GM23338 (cell line): ENCODE results near the gene DEFB126. TPM values are rescaled to one million over a fixed set of nuclear protein-coding genes. Genes with fewer than 3 reads are reported as not detected.

Source experiments
- ATAC-seq: fragments of 200-7000 bp; cut with Tn5 transposase; 3 replicates; pipeline ENCODE4 v1.9.1; 2020
- DNase-seq: peaks from one replicate; pipeline ENCODE4 v3.0.0-alpha.2; 2015; ENCODE audit warnings: low spot score
- H2AFZ ChIP-seq: fragments of 200-600 bp; sonication (generic); 2 replicates; pipeline ENCODE4 v1.8.0; 2016; ENCODE audit warnings: antibody characterized with exemption, mild to moderate bottlenecking, moderate library complexity
- H3F3A ChIP-seq: fragments of 200-600 bp; sonication (generic); replicated peaks from 2 replicates; pipeline ENCODE4 v1.8.0; 2017; ENCODE audit warnings: antibody characterized with exemption, mixed run types, low read depth
- H3K27ac ChIP-seq: fragments of 200-600 bp; sonication (generic); 2 replicates; pipeline ENCODE4 v1.6.1; 2016; ENCODE audit warnings: low read depth
- H3K27me3 ChIP-seq: fragments of 200-600 bp; sonication (generic); 2 replicates; pipeline ENCODE4 v1.8.0; 2016; ENCODE audit warnings: mild to moderate bottlenecking, mixed run types, moderate library complexity; ENCODE audit not compliant: insufficient read depth
- H3K36me3 ChIP-seq: fragments of 200-600 bp; sonication (generic); 2 replicates; pipeline ENCODE4 v1.8.0; 2016; ENCODE audit warnings: mild to moderate bottlenecking; ENCODE audit not compliant: insufficient read depth
- H3K4me1 ChIP-seq: fragments of 200-600 bp; sonication (generic); 2 replicates; pipeline ENCODE4 v1.8.0; 2016; ENCODE audit warnings: mild to moderate bottlenecking, moderate library complexity; ENCODE audit not compliant: insufficient read depth
- H3K4me2 ChIP-seq: fragments of 200-600 bp; sonication (generic); 2 replicates; pipeline ENCODE4 v1.7.1; 2017; ENCODE audit warnings: mixed run types
- H3K4me3 ChIP-seq: fragments of 200-600 bp; sonication (generic); 2 replicates; pipeline ENCODE4 v1.6.1; 2016; ENCODE audit warnings: mixed run types
- H3K79me2 ChIP-seq: fragments of 200-600 bp; sonication (generic); replicated peaks from 2 replicates; pipeline ENCODE4 v1.8.0; 2017; ENCODE audit warnings: mild to moderate bottlenecking; ENCODE audit not compliant: insufficient read depth
- H3K9me2 ChIP-seq: fragments of 200-600 bp; sonication (generic); 2 replicates; pipeline ENCODE4 v1.8.0; 2017; ENCODE audit not compliant: insufficient read depth
- H4K20me1 ChIP-seq: fragments of 200-600 bp; sonication (generic); replicated peaks from 2 replicates; pipeline ENCODE4 v1.8.0; 2017; ENCODE audit warnings: mild to moderate bottlenecking; ENCODE audit not compliant: insufficient read depth
- H3K27ac Mint-ChIP-seq: 2 replicates; pipeline ENCODE4 v1.8.0; 2020; ENCODE audit warnings: inconsistent platforms, mild to moderate bottlenecking, moderate library complexity, mixed read lengths
- H3K27me3 Mint-ChIP-seq: 3 replicates; pipeline ENCODE4 v1.8.0; 2022; ENCODE audit warnings: low read depth, mild to moderate bottlenecking, moderate library complexity, mixed read lengths, inconsistent platforms; ENCODE audit not compliant: insufficient read depth, poor library complexity
- H3K36me3 Mint-ChIP-seq: 3 replicates; pipeline ENCODE4 v1.8.0; 2021; ENCODE audit warnings: low read depth, mild to moderate bottlenecking, inconsistent platforms, moderate library complexity, mixed read lengths
- H3K4me1 Mint-ChIP-seq: 3 replicates; pipeline ENCODE4 v1.8.0; 2020; ENCODE audit warnings: mild to moderate bottlenecking, inconsistent platforms, mixed read lengths
- H3K4me3 Mint-ChIP-seq: 3 replicates; pipeline ENCODE4 v1.8.0; 2021; ENCODE audit warnings: moderate library complexity, mild to moderate bottlenecking, inconsistent platforms, mixed read lengths
- H3K9me3 Mint-ChIP-seq: 3 replicates; pipeline ENCODE4 v1.8.0; 2020; ENCODE audit warnings: moderate library complexity, mild to moderate bottlenecking, inconsistent platforms, mixed read lengths
- CREB1 ChIP-seq: fragments of 250-450 bp; sonication (Bioruptor Pico); IDR thresholded peaks from 2 replicates; pipeline ENCODE4 v1.5.0; 2020; ENCODE audit warnings: low read depth, mild to moderate bottlenecking, moderate library complexity
- CTCF ChIP-seq, 2 experiments: fragments of 200-600 bp in 1 of 2; sonication (generic) in 1 of 2; conservative IDR thresholded peaks; 2 replicates each; pipeline versions ENCODE4 v1.5.1 to v1.6.1; 2016 to 2017; ENCODE audit warnings: antibody characterized with exemption in 2 of 2, low read depth in 2 of 2, mild to moderate bottlenecking in 2 of 2, moderate library complexity in 1 of 2
- ETS1 ChIP-seq: IDR thresholded peaks from 2 replicates; pipeline ENCODE4 v1.6.1; 2016; ENCODE audit warnings: antibody characterized with exemption
- EZH2 ChIP-seq: fragments of 200-600 bp; sonication (generic); IDR thresholded peaks from one replicate; pipeline ENCODE4 v1.8.0; 2017; ENCODE audit warnings: antibody characterized with exemption, mild to moderate bottlenecking, low read depth; ENCODE audit not compliant: unreplicated experiment
- EZH2phosphoT487 ChIP-seq: fragments of 200-600 bp; sonication (generic); IDR thresholded peaks from one replicate; pipeline ENCODE4 v1.8.1; 2018; ENCODE audit warnings: antibody characterized with exemption; ENCODE audit not compliant: unreplicated experiment
- JUNB ChIP-seq: IDR thresholded peaks from one replicate; pipeline ENCODE4 v1.6.1; 2016; ENCODE audit warnings: antibody characterized with exemption; ENCODE audit not compliant: unreplicated experiment
- NANOG ChIP-seq: IDR thresholded peaks from 2 replicates; pipeline ENCODE4 v1.6.1; 2016; ENCODE audit warnings: antibody characterized with exemption, borderline replicate concordance
- POLR2AphosphoS5 ChIP-seq: IDR thresholded peaks from 2 replicates; pipeline ENCODE4 v1.6.1; 2016; ENCODE audit warnings: antibody characterized with exemption, low read depth
- REST ChIP-seq: IDR thresholded peaks from one replicate; pipeline ENCODE4 v1.6.1; 2018; ENCODE audit warnings: antibody characterized with exemption; ENCODE audit not compliant: unreplicated experiment
- STAT1 ChIP-seq: IDR thresholded peaks from one replicate; pipeline ENCODE4 v1.6.1; 2016; ENCODE audit warnings: antibody characterized with exemption; ENCODE audit not compliant: unreplicated experiment
- ZNF114 ChIP-seq: fragments of 250-450 bp; sonication (Bioruptor Pico); IDR thresholded peaks from 2 replicates; pipeline ENCODE4 v1.5.0; 2020; ENCODE audit warnings: mild to moderate bottlenecking, moderate library complexity
- ZNF331 ChIP-seq: fragments of 250-450 bp; sonication (Bioruptor Pico); IDR thresholded peaks from 2 replicates; pipeline ENCODE4 v1.5.0; 2020; ENCODE audit warnings: low read depth, mild to moderate bottlenecking, moderate library complexity
- ZNF462 ChIP-seq: fragments of 250-450 bp; sonication (Bioruptor Pico); IDR thresholded peaks from 2 replicates; pipeline ENCODE4 v1.5.0; 2020; ENCODE audit warnings: mild to moderate bottlenecking, moderate library complexity
- polyA plus RNA-seq: library from polyadenylated mRNA; unstranded; fragments of >200 nt; fragmentation: Nextera tagmentation; extraction: Ambion mirVana; gene quantifications from 2 replicates; pipeline ENCODE4 v1.2.1, GENCODE V29; 2016
- total RNA-seq: library from RNA; depleted of rRNA; stranded (reverse); fragments of >200 nt; shearing (Covaris generic); gene quantifications from 2 replicates; pipeline ENCODE4 v1.2.3, GENCODE V29; 2014

The DEFB126 gene
- total and polyA plus RNA-seq, 2 experiments from 2014 or later = not detected

- H3K79me2 ChIP-seq = no peaks in the 10 kb centered on the region
- H3K27ac ChIP-seq = no peak overlapping the region
- H3K36me3 ChIP-seq = no peaks in the 10 kb centered on the region
- no peak overlapping the region for H3K27ac Mint-ChIP-seq
- no peaks in the 10 kb centered on the region for H3K9me3 Mint-ChIP-seq
- H3K4me1 ChIP-seq = no peaks in the 10 kb centered on the region
- no peak overlapping the region for H2AFZ ChIP-seq
- no peaks in the 10 kb centered on the region for H3K27me3 Mint-ChIP-seq
- H3K27me3 ChIP-seq = no peaks in the 10 kb centered on the region; the same call in 1 of the 2 replicates
- no peaks in the 10 kb centered on the region for H3K9me2 ChIP-seq
- no peaks in the 10 kb centered on the region for H3K4me1 Mint-ChIP-seq
- H3K4me2 ChIP-seq = no peak overlapping the region
- DNase-seq (no peak), ATAC-seq (no peak)
- no peaks in the 10 kb centered on the region for H3F3A ChIP-seq
- no peak overlapping the region for H3K4me3 Mint-ChIP-seq
- no peaks in the 10 kb centered on the region for H3K36me3 Mint-ChIP-seq
- H4K20me1 ChIP-seq = no peaks in the 10 kb centered on the region
- no peak overlapping the region for H3K4me3 ChIP-seq
- TF ChIP-seq STAT1 (no peak), ZNF462 (CRISPR knock-in tag) (no peak), ZNF114 (CRISPR knock-in tag) (no peak), CREB1 (CRISPR knock-in tag) (no peak), EZH2 (no peak), JUNB (no peak), EZH2phosphoT487 (no peak), POLR2AphosphoS5 (no peak), CTCF (conservative IDR thresholded peaks at IDR 0.05; ENCODE audit: low read depth in 2 of 2) (no peak), REST (no peak), NANOG (no peak), ETS1 (no peak), ZNF331 (CRISPR knock-in tag) (no peak)
Measured at GRCh38 chr20:168876-169275, 26.5 kb downstream of the DEFB126 start.
